HG03342 (cell line): ENCODE results near the gene SPRR3.
"Not testable (repeated sequence)": the region's sequence is repeated elsewhere in the genome, so short reads cannot be mapped to it uniquely, and the experiment has no call there.

Experiments used
- ATAC-seq: cut with Tn5 transposase; IDR thresholded peaks from one replicate; pipeline ENCODE4 v1.9.1; 2021; ENCODE audit warnings: mild to moderate bottlenecking, moderate library complexity; ENCODE audit not compliant: unreplicated experiment

The SPRR3 gene

GRCh38 chr1:152982076-152982475, 19.5 kb upstream of the SPRR3 start:
- no peak for ATAC-seq

GRCh38 chr1:152983234-152983633, 18.3 kb upstream of the SPRR3 start:
- no peak for ATAC-seq

- ATAC-seq, result no peak
Measured at GRCh38 chr1:152983743-152984142, 17.8 kb upstream of the SPRR3 start, which contains the start of gene SPRR1A. Gene SPRR1A (plus strand): TSS chr1:152984081. CDS start chr1:152985231, 1,150 bp downstream.

- no peak for ATAC-seq
Measured at GRCh38 chr1:152986578-152986977, 15.0 kb upstream of the SPRR3 start.

- ATAC-seq, result no peak
Measured at GRCh38 chr1:152993186-152993585, 8.4 kb upstream of the SPRR3 start.

- ATAC-seq, result no peak
Measured at GRCh38 chr1:152995842-152996241, 5.7 kb upstream of the SPRR3 start.

GRCh38 chr1:152996633-152997400, 4.7 kb upstream of the SPRR3 start:
- ATAC-seq, result no peak

GRCh38 chr1:152997901-152998300, 3.6 kb upstream of the SPRR3 start:
- no peak for ATAC-seq

- ATAC-seq, result no peak
Measured at GRCh38 chr1:152998476-152998875, 3.1 kb upstream of the SPRR3 start.

GRCh38 chr1:152999818-153000217, 1.7 kb upstream of the SPRR3 start:
- no peak for ATAC-seq

- ATAC-seq, result no peak
Measured at GRCh38 chr1:153000294-153000693, 1.3 kb upstream of the SPRR3 start.

- ATAC-seq, result not testable (repeated sequence)
Measured at GRCh38 chr1:153011235-153011758, 9.7 kb downstream of the SPRR3 start.

GRCh38 chr1:153021829-153022228, 20.3 kb downstream of the SPRR3 start:
- ATAC-seq, result not testable (repeated sequence)

GRCh38 chr1:153022340-153022739, 20.8 kb downstream of the SPRR3 start:
- ATAC-seq, result not testable (repeated sequence)

GRCh38 chr1:153023109-153023508, 21.6 kb downstream of the SPRR3 start:
- ATAC-seq, result no peak

- ATAC-seq, result no peak
Measured at GRCh38 chr1:153024413-153024812, 22.9 kb downstream of the SPRR3 start.

GRCh38 chr1:153025797-153026196, 24.2 kb downstream of the SPRR3 start:
- ATAC-seq, result no peak

GRCh38 chr1:153028766-153029165, 27.2 kb downstream of the SPRR3 start:
- ATAC-seq, result no peak

- no peak for ATAC-seq
Measured at GRCh38 chr1:153030895-153031294, 29.3 kb downstream of the SPRR3 start, which contains the start of gene SPRR1B. Gene SPRR1B (plus strand): TSS chr1:153031203. CDS start chr1:153032346, 1,143 bp downstream.

GRCh38 chr1:153032073-153032472, 30.5 kb downstream of the SPRR3 start:
- no peak for ATAC-seq

GRCh38 chr1:153032677-153033308, 31.2 kb downstream of the SPRR3 start:
- ATAC-seq, result no peak

GRCh38 chr1:153035211-153035610, 33.7 kb downstream of the SPRR3 start:
- no peak for ATAC-seq
